HG02970 (cell line): Measurements from ENCODE around the gene MEGF6.
"Not testable (repeated sequence)": the region's sequence is repeated elsewhere in the genome, so short reads cannot be mapped to it uniquely, and the experiment has no call there.

Experiments used
- ATAC-seq: cut with Tn5 transposase; IDR thresholded peaks from one replicate; pipeline ENCODE4 v1.9.1; 2021; ENCODE audit warnings: mild to moderate bottlenecking, moderate library complexity, moderate number of reproducible peaks; ENCODE audit not compliant: unreplicated experiment, low FRiP score

Gene MEGF6

DNA sequence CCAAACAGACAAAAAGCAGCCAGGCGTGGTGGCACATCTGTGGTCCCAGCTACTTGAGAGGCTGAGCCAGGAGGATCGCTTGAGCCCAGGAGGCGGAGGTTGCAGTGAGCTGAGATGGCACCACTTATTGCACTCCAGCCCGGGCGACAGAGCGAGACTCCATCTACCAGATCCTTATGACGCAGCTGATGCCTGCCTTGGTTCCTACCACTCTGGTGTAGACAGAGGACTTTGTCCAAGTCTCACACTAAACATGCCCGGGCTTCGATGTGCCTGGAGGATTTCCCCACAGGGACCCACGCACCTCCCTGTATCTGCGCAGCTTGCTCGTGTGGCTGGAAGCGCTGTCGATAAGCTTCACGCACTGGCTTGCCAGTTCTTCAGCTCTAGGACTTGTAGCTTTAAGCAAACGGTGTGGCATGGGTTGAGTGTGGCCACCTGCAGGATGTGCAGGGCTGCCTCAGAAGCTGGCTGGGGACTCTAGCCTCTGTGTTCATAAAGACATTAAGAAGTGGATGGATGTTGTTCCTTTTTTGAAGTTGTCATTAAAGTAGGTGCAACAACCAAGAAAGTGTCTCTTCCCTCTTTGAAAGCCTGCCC lies 18.4 kb upstream of the MEGF6 start:
- no peak for ATAC-seq

DNA sequence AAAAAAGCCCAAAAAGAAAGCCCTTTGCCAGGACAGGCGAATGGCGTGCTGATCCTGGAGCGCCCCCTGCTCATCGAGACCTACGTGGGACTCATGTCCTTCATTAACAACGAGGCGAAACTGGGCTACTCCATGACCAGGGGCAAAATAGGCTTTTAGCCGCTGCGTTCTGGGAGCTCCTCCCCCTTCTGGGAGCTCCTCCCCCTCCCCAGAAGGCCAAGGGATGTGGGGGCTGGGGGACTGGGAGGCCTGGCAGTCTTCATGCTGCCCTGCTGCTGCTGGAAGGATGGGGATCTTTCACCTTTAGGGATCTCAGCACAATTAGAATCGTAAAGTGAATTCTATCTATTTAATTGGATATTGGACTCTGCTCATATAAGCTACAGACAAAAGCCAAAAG lies 17.1 kb upstream of the MEGF6 start:
- no peak for ATAC-seq

DNA sequence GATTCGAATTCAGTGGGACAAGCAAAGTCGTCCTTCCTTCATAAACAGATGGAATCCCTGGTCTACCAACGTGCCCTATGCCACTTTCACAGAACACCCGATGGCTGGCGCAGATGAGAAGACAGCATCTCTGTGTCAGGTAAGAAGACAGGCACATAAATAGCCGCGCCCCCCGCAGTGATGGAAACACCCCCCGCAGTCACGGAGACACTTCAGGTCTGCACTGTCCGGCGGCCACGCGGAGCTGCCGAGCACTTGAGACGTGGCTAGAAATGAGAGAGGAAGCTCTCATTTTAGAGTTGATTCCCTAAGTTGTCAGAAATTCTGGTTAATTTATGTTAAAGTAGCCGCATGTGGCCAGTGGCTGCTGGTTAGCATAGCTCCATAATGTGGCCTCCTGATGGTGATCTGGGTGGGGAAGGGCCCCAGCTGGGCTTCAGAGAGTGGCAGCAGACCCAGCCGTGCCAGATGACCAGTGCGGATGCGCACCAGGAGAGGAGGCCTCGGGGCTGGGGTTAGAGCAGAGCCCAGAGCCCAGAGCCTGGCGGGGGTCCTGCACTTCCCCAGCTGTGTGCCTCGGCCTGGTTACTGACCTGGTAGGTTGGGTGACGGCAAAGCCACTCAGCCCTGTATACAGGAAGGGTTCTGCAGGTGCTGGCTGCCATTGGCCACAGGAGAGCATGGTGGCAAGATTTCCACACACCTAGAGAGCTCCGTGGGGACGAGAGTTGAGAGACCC lies 16.4 kb upstream of the MEGF6 start:
- ATAC-seq: no peak

DNA sequence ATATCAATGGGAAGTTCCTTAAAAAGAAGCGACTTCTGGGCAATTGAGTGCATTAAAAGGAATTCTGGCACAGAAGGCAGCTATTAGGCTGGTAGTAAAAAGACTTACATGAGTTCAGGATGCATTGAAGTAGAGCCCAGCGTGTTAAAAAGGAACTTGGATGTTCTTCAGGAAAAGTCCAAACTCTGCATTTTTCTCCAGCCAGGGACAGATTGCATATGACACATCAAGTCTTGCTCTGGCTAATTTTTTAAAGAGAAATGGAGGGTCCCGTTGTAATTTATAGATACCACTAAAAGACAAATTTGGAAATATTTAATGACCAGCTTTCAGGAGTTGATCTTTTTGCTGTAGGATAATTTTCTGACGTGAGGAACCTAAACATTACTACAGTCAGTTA lies 14.7 kb upstream of the MEGF6 start:
- no peak for ATAC-seq

DNA sequence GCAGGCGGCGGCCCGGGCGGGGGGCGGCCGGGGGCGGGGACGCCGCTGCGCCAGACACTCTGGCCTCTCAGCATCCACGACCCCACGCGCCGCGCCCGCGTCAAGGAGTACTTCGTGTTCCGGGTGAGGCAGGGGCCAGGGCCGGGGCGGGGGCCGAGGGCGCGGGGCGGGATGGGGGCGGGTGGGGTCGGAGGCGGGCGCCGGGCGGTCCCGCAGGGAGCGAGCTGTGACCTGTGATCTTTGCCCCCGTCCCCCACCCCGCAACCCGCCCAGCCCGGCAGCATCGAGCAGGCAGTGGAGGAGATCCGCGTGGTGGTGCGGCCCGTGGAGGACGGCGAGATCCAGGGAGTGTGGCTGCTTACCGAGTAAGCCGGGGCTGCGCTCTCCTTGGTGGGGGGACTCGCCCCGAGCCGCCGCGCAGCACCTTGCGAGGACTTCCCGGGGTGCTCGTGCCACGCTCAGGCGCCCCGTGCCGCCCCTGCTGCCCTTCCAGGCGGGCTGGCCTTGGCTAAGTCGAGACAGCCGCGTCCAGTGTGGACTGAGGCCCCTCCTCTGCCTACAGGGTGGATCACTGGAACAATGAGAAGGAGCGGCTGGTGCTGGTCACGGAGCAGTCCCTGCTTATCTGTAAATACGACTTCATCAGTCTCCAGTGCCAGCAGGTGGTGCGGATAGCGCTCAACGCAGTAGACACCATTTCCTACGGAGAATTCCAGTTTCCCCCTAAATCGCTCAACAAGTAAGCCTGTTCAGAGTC lies 14.0 kb upstream of the MEGF6 start:
- ATAC-seq: peak; percentile 7

DNA sequence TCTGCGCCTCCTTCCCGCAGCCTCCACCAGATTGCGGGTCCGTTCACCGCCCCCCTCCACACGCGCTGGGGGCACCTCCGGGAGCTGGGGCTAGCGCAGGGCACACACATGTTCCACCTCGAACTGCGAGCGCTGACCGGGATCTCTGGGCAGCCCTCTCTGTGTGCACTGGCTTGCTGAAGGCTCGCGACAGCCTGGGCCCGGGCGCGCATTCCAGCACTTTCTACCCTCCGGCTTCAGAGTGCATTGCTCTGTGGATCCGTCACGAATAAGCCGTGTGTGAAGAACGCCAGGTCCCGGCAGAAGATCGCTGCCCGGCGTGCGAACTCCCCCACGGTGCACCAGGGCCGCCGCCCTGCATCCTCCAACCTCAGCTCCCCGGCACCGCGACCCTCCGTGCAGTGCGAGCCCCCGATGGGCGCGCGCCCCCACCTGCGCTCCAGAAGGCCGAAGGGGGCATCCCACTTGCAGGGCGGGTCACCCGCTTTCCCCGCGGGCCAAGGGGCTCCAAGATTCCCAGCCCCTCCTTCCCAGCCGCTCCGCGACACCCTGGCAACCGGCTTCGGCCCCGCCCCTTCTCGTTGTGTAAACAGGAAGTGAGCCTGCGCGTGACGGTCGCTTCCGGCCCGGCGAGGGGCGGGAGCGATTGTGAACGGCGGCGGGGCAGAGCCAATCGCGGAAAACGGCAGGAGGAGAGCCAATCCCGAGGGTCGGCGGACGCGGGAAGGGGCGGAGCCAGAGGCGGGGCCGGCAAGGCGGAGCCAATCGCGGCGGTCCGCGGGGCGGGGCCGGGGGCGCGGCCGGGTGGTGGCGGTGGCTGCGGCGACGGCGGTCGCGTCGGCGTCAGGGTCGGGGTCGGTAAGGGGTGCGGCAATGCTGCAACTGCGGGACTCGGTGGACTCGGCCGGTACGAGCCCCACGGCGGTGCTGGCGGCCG lies 13.2 kb upstream of the MEGF6 start, which contains the start of gene TPRG1L:
Gene TPRG1L (plus strand): TSS at position 816 of the 937 bp plus-strand sequence. CDS start 58 bp downstream, at position 874.
- ATAC-seq: peak; percentile 96

DNA sequence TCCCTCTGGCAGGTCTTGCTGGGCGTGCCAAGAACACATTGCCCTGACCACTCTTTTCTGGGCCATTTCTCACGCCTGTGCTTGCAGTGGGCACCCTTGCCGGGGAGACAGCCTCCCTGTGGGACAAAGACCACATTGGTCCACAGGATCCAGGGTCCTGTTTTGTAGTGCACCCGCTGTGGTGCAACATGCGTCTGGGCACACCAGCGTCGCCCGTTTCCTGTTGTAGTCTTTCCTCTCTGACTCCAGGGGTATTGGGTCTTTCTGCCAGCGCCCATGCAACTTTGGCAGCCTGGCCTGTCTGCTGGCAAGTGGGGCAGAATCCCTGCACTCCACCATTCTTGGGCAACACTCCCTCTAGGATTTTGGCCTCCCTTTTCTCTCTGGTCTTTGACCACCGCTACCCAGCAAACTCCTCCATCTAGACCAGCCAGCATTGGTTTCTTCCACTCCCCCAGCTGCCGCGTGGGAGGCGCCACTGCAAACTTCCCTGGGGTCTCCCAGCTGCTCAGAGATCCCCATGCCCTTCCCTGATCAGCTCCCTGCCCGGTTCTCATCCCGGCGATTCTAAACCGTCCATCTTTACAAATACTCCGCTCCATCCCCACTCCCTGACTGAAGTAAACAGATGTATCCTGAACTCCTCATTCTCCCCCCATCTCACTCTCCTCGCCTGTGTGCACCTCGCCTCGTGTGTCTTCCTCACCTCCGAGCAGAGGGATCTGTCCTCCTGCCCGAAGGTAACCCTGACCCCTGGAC lies 12.3 kb upstream of the MEGF6 start:
- ATAC-seq: no peak

DNA sequence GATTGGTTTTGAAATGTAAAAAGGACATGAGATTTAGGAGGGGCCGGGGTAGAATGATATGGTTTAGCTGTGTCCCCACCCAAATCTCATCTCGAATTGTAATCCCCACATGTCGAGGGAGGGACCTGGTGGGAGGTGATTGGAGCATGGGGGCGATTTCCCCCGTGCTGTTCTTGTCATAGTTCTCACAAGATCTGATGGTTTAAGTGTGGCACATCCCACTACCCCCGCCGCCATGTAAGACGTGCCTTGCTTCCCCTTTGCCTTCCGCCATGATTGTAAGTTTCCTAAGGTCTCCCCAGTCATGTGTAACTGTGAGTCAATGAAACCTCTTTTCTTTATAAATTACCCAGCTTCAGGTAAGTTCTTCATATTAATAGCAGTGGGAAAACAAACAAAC lies 10.8 kb upstream of the MEGF6 start:
- ATAC-seq: not testable (repeated sequence)

DNA sequence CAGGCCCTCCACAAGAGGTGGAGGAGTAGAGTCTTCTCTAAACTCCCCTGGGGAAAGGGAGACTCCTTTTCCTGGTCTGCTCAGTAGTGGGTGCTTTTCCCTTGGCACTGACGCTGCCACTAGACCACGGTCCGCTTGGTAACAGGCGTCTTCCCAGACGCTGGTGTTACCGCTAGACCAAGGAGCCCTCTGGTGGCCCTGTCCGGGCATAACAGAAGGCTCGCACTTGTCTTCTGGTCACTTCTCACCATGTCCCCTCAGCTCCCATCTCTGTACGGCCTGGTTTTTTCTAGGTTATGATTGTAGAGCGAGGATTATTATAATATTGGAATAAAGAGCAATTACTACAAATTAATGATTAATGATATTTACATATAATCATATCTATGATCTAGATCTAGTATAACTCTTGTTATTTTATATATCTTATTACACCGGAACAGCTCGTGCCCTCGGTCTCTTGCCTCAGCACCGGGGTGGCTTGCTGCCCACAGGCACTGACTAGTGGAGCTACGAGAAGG lies 9.9 kb upstream of the MEGF6 start:
- ATAC-seq: not testable (repeated sequence)

DNA sequence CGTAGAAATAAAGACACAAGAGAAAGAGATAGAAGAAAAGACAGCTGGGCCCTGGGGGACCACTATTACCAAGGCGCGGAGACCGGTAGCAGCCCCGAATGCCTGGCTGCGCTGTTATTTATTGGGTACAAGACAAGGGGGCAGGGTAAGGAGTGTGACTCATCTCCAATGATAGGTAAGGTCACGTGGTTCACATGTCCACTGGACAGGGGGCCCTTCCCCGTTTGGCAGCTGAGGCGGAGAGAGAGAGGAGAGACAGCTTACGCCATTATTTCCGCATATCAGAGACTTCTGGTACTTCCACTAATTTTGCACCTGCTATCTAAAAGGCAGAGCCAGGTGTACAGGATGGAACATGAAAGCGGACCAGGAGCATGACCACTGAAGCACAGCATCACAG lies 9.4 kb upstream of the MEGF6 start:
- ATAC-seq: no peak

DNA sequence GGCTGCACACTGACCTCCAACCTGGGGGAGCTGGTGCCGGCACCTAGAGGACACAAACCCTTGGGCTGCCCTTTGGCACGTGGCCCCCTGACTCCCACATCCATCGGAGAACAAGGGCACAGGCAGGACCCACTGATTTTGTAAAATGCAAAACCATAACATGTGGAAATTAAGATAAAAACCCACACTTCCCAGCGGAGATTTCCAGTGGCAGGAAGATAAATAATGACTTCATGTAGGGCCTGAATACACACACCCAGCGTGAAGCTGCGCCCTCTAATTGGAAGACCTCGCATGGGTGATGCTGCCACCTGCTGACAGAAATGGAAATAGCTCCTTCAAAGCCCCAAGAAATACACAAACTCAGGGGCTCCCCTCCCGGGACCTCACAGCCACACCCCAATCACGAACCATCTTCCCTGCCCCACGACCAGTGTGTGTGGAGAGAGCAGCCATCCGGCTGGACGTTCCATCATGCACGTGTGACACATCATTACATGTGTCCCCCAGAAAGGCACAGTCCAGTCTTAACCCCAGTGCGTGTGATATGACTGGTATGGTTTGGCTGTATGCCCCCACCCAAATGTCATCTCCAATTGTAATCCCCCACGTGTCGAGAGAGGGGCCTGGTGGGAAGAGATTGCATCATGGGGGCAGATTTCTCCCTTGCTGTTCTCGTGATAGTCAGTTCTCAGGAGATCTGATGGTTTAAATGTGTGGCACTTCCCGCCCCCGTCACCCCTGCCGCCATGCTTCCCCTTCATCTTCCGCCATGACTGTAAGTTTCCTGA lies 7.8 kb upstream of the MEGF6 start:
- no peak for ATAC-seq

DNA sequence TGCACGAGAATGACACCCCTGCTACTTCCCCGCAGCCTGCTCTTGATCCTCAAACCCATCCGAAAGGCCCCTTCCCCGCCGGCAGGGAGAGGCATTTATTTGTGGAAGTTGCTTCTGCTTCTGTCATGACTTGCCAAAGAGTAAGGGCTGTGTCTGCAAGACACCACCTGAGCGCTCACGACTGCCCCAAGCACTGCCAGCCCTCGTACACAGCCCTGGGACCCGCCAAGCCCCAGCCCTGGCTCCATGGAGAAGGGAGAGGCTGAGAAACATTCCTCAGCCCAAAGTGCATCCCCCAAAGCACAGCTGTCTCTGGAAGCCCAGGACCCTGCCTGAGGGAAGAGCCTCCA lies 7.2 kb upstream of the MEGF6 start:
- ATAC-seq: no peak

DNA sequence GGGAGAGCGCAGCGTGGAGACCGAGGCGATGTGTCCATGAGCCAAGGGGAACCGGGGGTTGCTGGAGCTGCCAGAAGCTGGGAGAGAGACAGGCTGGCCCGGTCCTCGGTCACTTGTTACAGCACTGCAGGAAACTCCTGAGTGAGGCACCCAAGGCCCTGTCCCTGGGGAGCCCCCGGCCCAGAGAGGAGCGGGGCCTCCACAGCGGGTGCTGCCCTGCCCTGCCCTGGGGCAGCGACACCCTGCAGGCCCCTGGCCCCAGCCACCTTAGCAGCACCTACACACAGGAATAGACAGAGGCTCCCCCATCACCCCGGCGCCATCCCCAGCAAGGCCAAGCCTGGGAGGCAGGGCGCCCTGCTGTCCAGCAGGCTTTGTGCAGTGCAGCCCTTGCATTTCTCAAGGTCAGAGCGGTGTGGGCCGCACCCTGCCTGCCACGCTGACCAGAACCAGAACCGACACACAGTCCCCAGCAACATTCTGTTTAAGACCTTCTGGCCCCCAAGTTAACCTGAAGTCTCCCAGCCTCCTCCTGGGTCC lies 6.6 kb upstream of the MEGF6 start:
- no peak for ATAC-seq

DNA sequence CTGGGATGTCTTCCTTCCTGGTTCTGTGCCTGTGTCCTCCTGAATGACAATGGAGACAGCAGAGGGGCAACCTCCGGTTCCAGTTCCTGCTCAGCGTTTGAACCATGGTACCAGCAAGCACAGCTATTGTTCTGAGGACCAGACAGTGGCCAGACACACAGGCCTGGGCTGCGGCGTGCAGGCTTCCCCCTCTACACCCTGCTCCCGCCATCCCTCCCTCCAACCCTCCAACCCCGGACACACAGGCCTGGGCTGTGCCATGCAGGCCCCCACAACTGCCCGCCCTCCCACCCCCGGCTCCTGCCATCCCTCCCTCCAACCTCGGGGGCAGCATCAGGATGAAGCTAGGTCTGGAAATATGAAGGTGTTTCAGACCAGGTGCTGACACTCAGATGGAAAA lies 5.6 kb upstream of the MEGF6 start:
- ATAC-seq: no peak

DNA sequence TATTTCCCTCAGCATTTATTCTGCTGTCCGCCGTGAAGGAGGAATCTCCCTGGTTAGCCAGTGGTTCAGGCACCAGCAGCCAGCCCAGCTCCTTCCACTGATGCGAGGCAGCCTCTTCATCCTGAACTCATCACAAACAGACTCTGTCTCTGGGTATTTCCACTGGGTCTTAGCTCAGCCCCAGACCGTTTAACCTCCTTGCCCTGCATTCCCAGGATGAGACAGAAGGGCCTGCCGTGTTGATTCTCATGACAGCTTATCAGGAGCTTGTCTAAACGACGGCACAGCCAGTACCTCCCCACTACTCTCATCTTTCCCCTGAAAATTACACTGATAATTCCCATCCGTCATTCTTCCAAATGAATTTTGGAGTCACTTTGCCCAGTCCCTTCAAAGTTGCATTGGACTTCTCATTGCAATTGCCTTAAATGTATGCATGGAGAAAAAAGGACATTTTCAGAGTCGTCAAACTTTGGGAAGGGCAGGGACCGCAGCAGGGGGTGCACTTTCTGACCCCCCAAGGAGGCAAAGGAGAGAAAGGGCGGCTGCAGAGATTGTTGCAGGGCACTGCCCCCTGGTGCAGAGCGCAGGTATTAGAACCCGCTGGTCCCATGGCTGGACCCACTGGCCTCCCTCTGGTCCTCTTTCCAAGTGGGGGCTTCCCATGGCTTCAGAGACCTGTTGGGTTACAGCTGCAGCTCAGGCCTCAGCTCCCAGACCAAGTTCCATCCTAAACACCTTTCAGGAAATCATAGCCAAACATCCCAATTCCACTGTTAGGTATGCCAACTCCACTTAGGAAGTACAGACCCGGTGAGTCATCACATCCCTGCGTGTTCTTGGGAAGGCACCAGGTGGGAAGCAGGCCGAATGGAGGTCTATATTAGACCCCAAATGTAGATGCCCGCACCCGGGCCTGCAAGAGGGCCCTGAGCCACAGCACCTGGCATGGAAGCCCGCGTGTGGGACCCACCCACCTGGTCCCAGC lies 3.7 kb upstream of the MEGF6 start:
- no peak for ATAC-seq

DNA sequence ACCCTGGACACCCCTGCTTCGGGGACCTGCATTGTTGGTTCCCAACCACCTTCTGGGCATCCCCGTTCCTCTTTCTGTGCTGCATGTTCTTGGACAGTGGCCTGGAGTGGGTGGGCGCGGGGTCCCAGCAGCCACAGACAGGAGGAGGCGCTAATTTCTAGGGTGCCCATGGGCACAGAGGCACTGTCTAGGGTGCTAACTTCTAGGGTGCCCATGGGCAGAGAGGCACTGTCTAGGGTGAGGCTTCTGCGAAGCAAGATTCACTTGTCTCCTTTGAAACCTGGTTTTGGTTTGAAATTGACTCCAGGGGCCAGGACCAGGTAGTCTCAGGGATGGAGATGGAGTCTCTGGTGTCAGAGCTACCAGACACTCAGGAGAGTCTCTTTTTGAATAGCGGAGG lies 815 bp upstream of the MEGF6 start:
- ATAC-seq: no peak

DNA sequence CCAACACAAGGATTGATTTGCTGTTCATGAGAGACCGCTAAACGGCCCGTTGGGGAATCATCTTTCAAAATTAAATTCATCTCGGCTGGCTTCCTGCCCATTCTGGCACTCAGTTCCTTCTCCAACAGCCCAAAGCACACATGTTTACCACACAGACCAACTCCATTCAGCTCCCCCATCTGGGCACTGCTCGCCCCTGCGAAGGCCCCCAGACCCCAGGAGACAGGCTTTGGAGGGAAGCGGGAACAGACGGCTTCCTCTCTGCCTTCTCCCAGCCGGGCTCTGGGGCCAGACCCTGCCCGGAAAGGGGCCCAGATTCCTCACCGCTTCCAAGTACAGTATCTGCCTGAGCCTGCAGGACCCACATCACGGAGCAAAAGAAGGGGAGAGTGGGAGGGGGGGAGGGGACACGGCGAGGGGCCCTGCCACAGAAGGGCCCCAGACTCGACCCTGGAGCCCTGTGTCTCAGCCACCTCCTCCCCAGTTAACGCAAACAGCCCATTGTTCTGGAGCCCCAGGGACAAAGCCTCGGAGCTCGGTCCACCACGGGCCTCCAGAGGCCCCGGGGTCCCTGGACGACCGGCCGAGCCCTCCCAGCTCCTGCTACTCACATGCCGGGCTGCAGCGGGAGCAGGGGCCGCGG lies 660 bp downstream of the MEGF6 start:
- no peak for ATAC-seq
